Gastrocnemius medialis (tissue), 4 donors: ENCODE measurements around the gene SIGLEC9.

ENCODE experiments used
- POLR2A ChIP-seq, 2 donors: fragments of 450-650 bp; IDR thresholded peaks; one replicate each; pipeline ENCODE4 v1.6.1; 2017; ENCODE audit warnings: antibody characterized with exemption in 2 of 2, mild to moderate bottlenecking in 2 of 2, moderate library complexity in 2 of 2
- TF ChIP-seq, protein P1 (sequence below), 5 experiments: fragments of 450-650 bp in 3 of 5; fragments of 200-600 bp in 2 of 5; sonication (generic) in 2 of 5; IDR thresholded peaks in 4 of 5; conservative IDR thresholded peaks in 1 of 5; 1 replicate in 4 of 5; 2 replicates in 1 of 5; pipeline ENCODE4 v1.5.1; 2016 to 2019; ENCODE audit warnings: antibody characterized with exemption in 5 of 5, mild to moderate bottlenecking in 3 of 5, moderate library complexity in 3 of 5

DNA sequence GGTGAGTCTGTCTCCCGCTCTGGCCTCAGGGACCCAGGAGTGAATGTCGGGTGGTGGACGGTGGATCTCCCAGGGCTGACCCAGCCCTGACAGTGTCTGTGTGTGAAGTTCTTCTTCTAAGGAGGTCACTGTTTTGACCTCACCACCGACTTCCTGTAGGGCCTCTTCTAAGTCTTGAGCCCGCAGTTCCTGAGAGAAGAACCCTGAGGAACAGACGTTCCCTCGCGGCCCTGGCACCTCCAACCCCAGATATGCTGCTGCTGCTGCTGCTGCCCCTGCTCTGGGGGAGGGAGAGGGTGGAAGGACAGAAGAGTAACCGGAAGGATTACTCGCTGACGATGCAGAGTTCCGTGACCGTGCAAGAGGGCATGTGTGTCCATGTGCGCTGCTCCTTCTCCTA, 17.4 kb downstream of the SIGLEC9 start, which contains the start of gene SIGLEC7:
- TF ChIP-seq, protein P1, sequence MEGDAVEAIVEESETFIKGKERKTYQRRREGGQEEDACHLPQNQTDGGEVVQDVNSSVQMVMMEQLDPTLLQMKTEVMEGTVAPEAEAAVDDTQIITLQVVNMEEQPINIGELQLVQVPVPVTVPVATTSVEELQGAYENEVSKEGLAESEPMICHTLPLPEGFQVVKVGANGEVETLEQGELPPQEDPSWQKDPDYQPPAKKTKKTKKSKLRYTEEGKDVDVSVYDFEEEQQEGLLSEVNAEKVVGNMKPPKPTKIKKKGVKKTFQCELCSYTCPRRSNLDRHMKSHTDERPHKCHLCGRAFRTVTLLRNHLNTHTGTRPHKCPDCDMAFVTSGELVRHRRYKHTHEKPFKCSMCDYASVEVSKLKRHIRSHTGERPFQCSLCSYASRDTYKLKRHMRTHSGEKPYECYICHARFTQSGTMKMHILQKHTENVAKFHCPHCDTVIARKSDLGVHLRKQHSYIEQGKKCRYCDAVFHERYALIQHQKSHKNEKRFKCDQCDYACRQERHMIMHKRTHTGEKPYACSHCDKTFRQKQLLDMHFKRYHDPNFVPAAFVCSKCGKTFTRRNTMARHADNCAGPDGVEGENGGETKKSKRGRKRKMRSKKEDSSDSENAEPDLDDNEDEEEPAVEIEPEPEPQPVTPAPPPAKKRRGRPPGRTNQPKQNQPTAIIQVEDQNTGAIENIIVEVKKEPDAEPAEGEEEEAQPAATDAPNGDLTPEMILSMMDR (IDR thresholded peaks at IDR 0.05 in 4 of 5, conservative IDR thresholded peaks at IDR 0.05 in 1 of 5), result no peak
- TF ChIP-seq POLR2A (IDR thresholded peaks at IDR 0.05), result no peak
